ENCODE results near the gene SAP30BP.

The SAP30BP gene

GRCh38 chr17:75703191-75703590 is 36.1 kb downstream of the SAP30BP start:
- Histone ChIP-seq H3K4me2 (no peak overlapping the region), H3K4me3 (IDR thresholded peaks at IDR 0.05; ENCODE audit: insufficient read depth, low read depth, low read length) (no peak overlapping the region), H3K36me3 (ENCODE audit: insufficient read depth) (peaks cover 7% of the 10 kb centered on the region; the same call in 1 of the 2 replicates), H3K27me3 (ENCODE audit: insufficient read depth, low read depth) (no peaks in the 10 kb centered on the region), H3K9ac (no peak overlapping the region), H3K27ac (no peak overlapping the region), H4K20me1 (ENCODE audit: insufficient read depth) (no peaks in the 10 kb centered on the region; the same call in 1 of the 2 replicates), H3K79me2 (ENCODE audit: insufficient read depth, low read depth) (no peaks in the 10 kb centered on the region), H2AFZ (ENCODE audit: low read depth) (no peak overlapping the region), H3K4me1 (ENCODE audit: low read depth, poor library complexity, severe bottlenecking) (no peaks in the 10 kb centered on the region)
- TF ChIP-seq CTCF (conservative IDR thresholded peaks at IDR 0.05; ENCODE audit: low read depth, low read length) = no peak

GRCh38 chr17:75703591-75703990 is 36.5 kb downstream of the SAP30BP start:
- no peak overlapping the region for H3K27ac ChIP-seq
- no peaks in the 10 kb centered on the region for H3K4me1 ChIP-seq (ENCODE audit: low read depth, poor library complexity, severe bottlenecking)
- no peak overlapping the region for H3K4me2 ChIP-seq
- H3K9ac ChIP-seq = no peak overlapping the region
- H2AFZ ChIP-seq (ENCODE audit: low read depth) = no peak overlapping the region
- TF ChIP-seq CTCF (conservative IDR thresholded peaks at IDR 0.05; ENCODE audit: low read depth, low read length) = no peak
- H3K27me3 ChIP-seq (ENCODE audit: insufficient read depth, low read depth) = no peaks in the 10 kb centered on the region
- H3K4me3 ChIP-seq (IDR thresholded peaks at IDR 0.05; ENCODE audit: insufficient read depth, low read depth, low read length) = no peak overlapping the region
- H3K79me2 ChIP-seq (ENCODE audit: insufficient read depth, low read depth) = no peaks in the 10 kb centered on the region
- H4K20me1 ChIP-seq (ENCODE audit: insufficient read depth) = no peaks in the 10 kb centered on the region; the same call in 1 of the 2 replicates
- H3K36me3 ChIP-seq (ENCODE audit: insufficient read depth) = peaks cover 7% of the 10 kb centered on the region; the same call in 1 of the 2 replicates

GRCh38 chr17:75704963-75705875 is 38.1 kb downstream of the SAP30BP start:
- Histone ChIP-seq H3K79me2 (ENCODE audit: insufficient read depth, low read depth) (no peaks in the 10 kb centered on the region), H3K4me1 (ENCODE audit: low read depth, poor library complexity, severe bottlenecking) (no peaks in the 10 kb centered on the region), H3K4me2 (no peak overlapping the region), H3K27ac (no peak overlapping the region), H2AFZ (ENCODE audit: low read depth) (no peak overlapping the region), H3K36me3 (ENCODE audit: insufficient read depth) (peaks cover under 1% of the 10 kb centered on the region; the same call in 1 of the 2 replicates), H3K27me3 (ENCODE audit: insufficient read depth, low read depth) (no peaks in the 10 kb centered on the region), H3K4me3 (IDR thresholded peaks at IDR 0.05; ENCODE audit: insufficient read depth, low read depth, low read length) (no peak overlapping the region), H4K20me1 (ENCODE audit: insufficient read depth) (no peaks in the 10 kb centered on the region), H3K9ac (no peak overlapping the region)
- TF ChIP-seq CTCF (conservative IDR thresholded peaks at IDR 0.05; ENCODE audit: low read depth, low read length) = no peak

GRCh38 chr17:75706042-75706728 is 39.0 kb downstream of the SAP30BP start:
- Histone ChIP-seq H3K27ac (no peak overlapping the region), H3K4me2 (no peak overlapping the region), H3K4me3 (IDR thresholded peaks at IDR 0.05; ENCODE audit: insufficient read depth, low read depth, low read length) (no peak overlapping the region), H3K27me3 (ENCODE audit: insufficient read depth, low read depth) (peaks cover 3% of the 10 kb centered on the region; the same call in 1 of the 2 replicates), H3K79me2 (ENCODE audit: insufficient read depth, low read depth) (no peaks in the 10 kb centered on the region), H2AFZ (ENCODE audit: low read depth) (no peak overlapping the region), H3K9ac (no peak overlapping the region), H3K4me1 (ENCODE audit: low read depth, poor library complexity, severe bottlenecking) (no peaks in the 10 kb centered on the region), H4K20me1 (ENCODE audit: insufficient read depth) (no peaks in the 10 kb centered on the region), H3K36me3 (ENCODE audit: insufficient read depth) (no peaks in the 10 kb centered on the region; the same call in 1 of the 2 replicates)
- no peak for TF ChIP-seq CTCF (conservative IDR thresholded peaks at IDR 0.05; ENCODE audit: low read depth, low read length)

Measured in KMS-11 (cell line).